HuH-7 (cell line): Measurements from ENCODE around the gene PLET1.

Experiments used
- DNase-seq: peaks from one replicate; pipeline ENCODE4 v3.0.0; 2011; ENCODE audit warnings: low spot score

Gene PLET1

GRCh38 chr11:112260490-112260889 is at the start of gene PLET1:
TSS of gene PLET1 (minus strand) at chr11:112260860. CDS start at chr11:112260589, 271 bp downstream.
- no peak for DNase-seq

- no peak for DNase-seq
These were observed 49.8 kb upstream of the PLET1 start for GRCh38 chr11:112310419-112310818.

- no peak for DNase-seq
These were observed 48.0 kb upstream of the PLET1 start for GRCh38 chr11:112308651-112309050.

GRCh38 chr11:112307616-112308015 is 47.0 kb upstream of the PLET1 start:
- no peak for DNase-seq

GRCh38 chr11:112306230-112306629 is 45.6 kb upstream of the PLET1 start:
- no peak for DNase-seq

- DNase-seq, result no peak
These were observed 44.3 kb upstream of the PLET1 start for GRCh38 chr11:112304914-112305313.

- no peak for DNase-seq
These were observed 43.0 kb upstream of the PLET1 start for GRCh38 chr11:112303616-112304015.

- no peak for DNase-seq
These were observed 41.7 kb upstream of the PLET1 start for GRCh38 chr11:112302226-112302868.

GRCh38 chr11:112300094-112300786 is 39.6 kb upstream of the PLET1 start:
- DNase-seq, result no peak

GRCh38 chr11:112298535-112298934 is 37.9 kb upstream of the PLET1 start:
- DNase-seq, result no peak

- DNase-seq, result no peak
These were observed 36.7 kb upstream of the PLET1 start for GRCh38 chr11:112297248-112297866.

GRCh38 chr11:112296044-112296443 is 35.4 kb upstream of the PLET1 start:
- no peak for DNase-seq

- no peak for DNase-seq
These were observed 34.2 kb upstream of the PLET1 start for GRCh38 chr11:112294688-112295340.

GRCh38 chr11:112293614-112294013 is 33.0 kb upstream of the PLET1 start:
- DNase-seq, result no peak

GRCh38 chr11:112292785-112293407 is 32.2 kb upstream of the PLET1 start:
- DNase-seq, result no peak

- no peak for DNase-seq
These were observed 31.5 kb upstream of the PLET1 start for GRCh38 chr11:112292188-112292587.

GRCh38 chr11:112291191-112291590 is 30.5 kb upstream of the PLET1 start:
- no peak for DNase-seq

GRCh38 chr11:112290493-112290850 is 29.8 kb upstream of the PLET1 start:
- no peak for DNase-seq

- peak; percentile 81 for DNase-seq
These were observed 29.2 kb upstream of the PLET1 start for GRCh38 chr11:112289588-112290492.

- no peak for DNase-seq
These were observed 27.4 kb upstream of the PLET1 start for GRCh38 chr11:112288021-112288420.

- DNase-seq, result no peak
These were observed 25.2 kb upstream of the PLET1 start for GRCh38 chr11:112285841-112286311.
